GM21423 (cell line): ENCODE measurements around the gene TXNRD3.
"Not testable (repeated sequence)": the region's sequence is repeated elsewhere in the genome, so short reads cannot be mapped to it uniquely, and the experiment has no call there.

Experiments
- ATAC-seq: cut with Tn5 transposase; IDR thresholded peaks from one replicate; pipeline ENCODE4 v1.9.1; 2021; ENCODE audit warnings: mild to moderate bottlenecking, moderate library complexity; ENCODE audit not compliant: unreplicated experiment

Gene TXNRD3

DNA sequence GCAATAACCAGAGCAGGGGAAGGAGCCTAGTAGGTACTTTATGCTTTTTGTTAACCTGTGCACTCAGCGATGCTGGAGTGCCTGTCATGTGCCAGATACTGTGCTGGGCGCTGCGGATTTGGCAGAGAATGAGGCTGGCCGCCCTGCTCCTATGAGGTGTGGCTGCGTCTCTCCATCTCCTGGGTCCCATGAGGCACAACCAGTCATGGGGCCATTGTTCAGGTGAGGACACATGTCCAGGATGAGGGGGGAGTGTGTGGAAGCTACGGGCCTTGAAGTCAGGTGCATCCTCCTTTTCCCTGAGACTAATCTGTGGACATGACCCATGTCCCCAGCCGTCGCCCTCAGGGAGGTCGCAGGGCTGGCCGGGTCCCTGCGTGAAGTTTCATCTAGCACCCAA, 963 bp upstream of the TXNRD3 start:
- no peak for ATAC-seq

DNA sequence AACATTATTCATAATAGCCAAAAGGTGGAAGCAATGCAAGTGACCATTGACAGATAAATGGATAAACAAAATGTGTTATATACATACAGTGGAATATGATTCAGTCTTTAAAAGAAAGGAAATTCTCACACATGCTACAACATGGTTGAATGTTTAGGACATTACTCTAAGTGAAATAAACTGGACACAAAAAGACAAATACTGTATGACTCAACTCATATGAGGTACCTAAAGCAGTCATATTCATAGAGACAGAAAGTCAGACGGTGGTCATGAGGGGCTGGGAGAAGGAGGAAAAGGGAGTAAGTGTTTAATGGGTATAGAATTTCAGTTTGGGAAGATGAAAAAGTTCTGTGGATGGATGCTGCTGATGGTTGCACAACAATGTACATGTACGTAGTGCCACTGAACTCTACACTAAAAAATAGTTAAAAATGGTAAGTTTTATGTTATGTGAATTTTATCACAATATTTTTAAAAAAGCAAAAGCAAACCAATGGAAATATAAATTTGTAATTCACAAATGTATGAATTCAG, 5.3 kb downstream of the TXNRD3 start:
- ATAC-seq: no peak

DNA sequence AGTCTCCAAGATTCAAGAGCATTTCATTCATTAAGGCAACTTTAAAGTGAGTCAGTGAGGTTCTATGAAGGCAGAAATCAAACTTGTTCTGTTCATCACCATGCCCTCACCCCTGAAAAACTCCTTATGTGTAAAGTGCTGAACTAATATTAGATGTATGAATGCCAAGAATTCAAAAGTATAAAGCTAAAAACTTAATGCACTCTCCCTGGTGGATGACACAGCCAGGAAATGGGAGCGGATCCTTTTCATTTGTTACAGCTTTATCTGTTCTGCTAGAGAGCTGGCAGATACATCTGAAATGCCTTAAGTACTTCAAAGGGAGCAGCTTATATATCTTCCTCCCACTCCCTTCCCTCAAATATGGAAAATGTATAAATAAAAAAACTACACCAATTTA, 8.2 kb downstream of the TXNRD3 start:
- no peak for ATAC-seq

DNA sequence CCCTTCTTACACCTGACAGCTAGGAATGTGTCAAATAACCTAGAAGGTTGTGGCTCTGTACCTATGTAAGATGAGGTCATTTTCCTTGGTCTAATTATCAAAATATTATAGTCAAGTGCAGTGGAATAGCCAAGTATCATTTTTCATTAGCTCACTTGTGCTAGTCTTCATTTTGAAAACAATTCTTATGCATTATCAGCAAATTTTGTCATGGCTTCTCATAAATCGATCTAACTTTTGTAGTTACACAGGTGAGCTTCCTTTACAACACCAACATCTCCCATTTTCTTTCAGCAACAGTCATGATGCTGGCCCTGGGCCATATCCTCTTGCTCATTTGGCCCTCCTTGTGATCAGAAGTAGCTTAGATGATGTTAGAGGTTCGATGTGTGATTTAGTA, 10.3 kb downstream of the TXNRD3 start:
- no peak for ATAC-seq

DNA sequence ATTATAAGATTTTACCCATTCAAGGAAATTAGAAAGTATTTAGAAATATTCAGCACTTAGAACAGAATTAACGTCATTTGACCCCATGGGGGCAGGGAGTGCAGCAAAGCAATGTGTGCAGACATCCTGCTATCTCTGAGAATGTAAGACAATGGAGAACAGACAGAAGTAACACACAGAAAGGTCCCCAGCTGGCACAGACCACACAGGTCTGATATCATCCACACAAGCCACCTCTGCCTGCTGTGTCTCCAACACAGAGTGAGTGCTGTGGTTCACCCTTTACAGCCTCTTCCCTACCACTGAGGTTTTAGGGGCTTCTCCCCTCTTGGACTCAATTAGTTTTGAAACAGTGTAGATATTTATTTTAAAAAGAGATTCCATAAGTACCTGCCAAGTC, 16.1 kb downstream of the TXNRD3 start:
- ATAC-seq: no peak

DNA sequence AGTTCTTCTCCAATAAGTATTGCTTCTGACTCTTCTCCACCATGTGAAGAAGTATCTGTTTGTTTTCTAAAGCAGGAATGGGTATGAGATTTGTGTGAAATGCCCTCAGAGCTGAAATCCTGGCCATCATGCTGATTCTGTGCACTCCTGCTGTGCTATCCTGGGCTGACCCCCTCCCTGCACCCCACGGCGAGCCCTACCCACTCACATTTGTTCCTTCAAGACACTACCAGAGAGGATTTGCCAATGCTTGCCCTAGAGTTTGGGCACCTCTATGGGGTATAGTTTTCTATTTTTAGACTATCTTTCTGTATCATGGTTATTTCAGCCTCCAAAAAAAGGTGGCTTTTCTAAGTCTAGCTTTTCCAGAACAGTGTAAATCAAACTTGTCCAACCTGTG, 18.5 kb downstream of the TXNRD3 start:
- no peak for ATAC-seq

DNA sequence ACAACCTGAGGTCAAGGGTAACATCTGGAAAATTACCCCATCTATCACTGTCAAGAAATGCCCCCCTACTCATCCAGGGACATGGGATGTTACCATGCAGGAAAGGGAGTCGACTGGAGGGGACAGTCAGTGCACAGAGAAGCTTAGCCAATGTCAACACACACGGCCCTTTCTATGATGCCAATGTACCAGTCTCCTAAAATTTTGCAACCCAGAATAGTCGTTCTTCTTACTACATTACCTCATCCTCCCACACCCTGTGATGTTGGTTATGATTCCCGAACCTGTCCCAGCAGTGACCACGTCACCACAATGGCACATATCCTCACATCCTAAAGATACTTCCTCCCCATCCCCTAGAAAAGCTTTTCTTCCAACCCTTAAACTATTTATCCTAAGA, 20.1 kb downstream of the TXNRD3 start:
- ATAC-seq: no peak

DNA sequence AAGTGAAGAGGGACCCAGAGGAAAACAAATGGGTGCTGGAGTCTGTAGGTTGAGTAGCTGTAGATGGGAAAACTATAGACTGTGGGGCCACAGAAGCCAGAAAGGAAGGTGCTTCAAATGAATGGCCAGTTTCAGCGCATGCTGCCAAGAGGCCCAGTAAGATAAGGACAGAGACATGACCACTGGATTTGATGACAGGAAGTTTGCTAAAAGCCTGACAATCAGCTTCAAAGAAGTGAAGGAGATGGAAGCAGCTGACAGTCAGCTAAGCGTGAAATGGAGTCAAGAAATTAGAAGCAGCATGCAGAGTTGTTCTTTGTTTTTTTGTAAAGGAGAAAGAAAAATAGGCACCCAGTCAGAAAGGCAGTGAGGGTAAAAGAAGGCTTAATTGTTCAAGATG, 24.9 kb downstream of the TXNRD3 start:
- ATAC-seq: no peak

DNA sequence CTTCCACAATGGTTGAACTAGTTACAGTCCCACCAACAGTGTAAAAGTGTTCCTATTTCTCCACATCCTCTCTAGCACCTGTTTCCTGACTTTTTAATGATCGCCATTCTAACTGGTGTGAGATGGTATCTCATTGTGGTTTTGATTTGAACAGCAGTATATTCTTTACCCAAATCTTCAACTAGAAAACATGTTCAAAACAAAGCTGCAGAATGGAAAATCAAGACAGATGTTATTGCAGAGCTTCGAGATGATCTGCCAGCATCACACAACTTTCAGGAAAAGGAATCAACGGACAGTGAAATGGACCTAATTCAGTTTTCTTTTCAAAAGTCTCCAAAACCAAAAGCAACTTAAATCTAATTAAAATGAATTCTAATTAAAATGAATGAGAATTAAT, 29.2 kb downstream of the TXNRD3 start:
- ATAC-seq: not testable (repeated sequence)

DNA sequence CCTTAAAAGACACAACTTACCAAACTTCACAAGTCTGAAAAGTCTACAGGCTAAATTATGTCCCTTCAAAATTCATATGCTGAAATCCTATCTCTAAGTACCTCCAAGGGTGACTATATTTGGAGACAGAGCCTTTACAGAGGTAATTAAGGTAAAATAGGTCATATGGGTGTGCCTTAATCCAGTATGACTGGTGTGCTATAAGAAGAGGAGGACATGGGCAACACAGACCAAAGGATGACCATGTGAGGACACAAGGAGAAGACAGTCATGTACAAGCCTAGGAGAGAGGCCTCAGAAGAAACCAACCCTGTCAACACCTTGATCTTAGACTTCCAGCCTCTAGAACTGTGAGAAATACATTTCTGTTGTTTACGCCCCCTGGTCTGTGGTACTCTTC, 32.2 kb downstream of the TXNRD3 start:
- no peak for ATAC-seq

DNA sequence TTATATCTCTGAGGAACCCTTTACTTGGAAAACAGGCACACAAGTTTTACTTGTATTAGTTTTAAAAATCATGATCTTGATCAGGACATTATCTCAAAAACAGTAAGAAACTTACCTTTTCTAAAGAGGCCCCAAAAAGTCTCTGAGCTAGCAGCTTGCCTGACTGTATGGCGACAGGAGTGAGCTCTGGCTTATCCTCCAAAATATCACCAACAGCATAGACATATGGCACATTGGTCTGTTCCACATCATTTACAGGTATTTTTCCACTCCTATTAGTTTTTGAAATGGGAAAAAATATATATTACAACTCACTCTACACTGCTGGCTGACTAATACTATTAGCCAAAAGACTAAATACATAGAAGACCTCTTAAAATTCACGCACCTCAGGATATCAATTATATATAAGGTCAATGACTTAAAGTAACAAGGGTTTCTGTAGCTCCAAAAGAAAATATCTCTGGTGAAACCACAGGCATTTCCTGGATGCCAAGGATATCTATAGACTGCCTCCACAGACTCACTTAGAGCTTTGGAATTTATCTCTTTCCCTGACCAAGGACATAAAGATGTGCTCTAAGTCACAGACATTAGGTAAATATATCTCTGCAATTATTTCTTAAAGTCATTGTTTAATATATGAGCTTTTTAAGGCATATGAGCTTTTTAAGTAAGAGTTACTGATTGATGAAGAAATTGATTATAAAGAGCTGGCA, 33.1 kb downstream of the TXNRD3 start:
- no peak for ATAC-seq

DNA sequence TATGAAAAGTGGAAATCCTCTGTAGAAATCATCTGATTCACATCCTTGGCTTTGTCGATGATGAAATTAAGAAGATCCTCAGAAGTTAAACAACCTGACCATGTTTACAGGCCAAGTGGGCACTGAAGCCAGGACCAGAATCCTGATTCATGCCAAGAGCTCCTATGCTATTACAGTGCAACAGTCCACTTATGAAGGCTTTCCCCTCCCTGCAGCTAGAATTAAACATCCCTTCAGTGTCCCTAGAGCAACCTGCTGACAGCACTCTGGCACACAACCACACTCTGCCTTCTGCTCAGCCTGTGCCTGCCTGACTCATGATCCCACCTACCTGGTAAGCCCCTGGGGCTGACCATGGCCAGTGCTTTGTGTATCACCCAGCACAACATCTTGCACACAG, 33.8 kb downstream of the TXNRD3 start:
- no peak for ATAC-seq

DNA sequence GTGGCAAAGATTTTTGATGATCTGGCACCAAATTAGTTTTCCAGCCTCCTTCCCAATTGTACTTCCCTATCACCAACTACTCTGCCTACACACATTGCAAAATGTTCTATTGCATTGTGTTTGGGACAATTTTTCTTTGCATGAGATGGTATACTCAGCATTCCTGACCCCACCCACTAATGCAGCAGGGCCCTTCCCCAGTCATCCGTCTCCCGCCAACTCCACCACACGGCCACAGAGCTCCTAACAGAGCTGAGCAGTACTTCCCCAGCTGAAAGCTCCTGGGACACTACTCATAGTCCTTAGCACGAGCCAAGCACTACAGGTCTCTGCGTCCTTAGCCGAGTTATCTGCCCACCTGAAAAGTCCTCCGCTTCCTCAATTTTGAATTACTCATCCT, 34.2 kb downstream of the TXNRD3 start:
- no peak for ATAC-seq

DNA sequence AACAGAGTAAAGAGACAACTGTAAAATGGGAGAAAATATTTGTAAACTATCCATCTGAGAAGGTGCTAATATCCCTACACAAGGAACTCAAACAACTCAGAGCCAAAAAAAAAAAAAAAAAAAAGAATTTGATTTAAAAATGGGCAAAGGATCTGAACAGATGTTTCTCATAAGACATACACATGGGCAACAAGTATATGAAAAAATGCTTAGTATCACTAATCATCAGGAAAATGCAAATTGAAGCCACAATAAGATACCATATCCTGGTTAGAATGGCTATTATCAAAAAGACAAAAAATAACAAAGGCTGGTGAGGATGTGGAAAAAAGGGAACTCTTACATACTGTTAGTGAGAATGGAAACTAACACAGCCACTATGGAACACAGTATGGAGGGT, 36.2 kb downstream of the TXNRD3 start:
- no peak for ATAC-seq

DNA sequence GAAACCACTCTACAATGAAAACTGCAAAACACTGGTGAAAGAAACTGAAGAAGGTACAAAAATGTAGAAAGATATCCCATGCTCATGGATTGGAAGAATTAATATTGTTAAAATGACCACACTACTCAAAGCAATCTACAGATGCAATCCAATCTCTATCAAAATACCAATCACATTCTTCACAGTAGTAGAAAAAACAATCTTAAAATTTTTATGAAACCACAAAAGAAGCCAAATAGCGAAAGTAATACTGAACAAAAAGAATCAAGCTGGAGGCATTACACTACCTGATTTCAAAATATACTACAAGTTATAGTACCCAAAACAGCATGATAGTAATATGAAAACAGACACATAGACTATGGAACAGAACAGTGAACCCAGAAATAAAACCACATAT, 36.9 kb downstream of the TXNRD3 start:
- no peak for ATAC-seq

DNA sequence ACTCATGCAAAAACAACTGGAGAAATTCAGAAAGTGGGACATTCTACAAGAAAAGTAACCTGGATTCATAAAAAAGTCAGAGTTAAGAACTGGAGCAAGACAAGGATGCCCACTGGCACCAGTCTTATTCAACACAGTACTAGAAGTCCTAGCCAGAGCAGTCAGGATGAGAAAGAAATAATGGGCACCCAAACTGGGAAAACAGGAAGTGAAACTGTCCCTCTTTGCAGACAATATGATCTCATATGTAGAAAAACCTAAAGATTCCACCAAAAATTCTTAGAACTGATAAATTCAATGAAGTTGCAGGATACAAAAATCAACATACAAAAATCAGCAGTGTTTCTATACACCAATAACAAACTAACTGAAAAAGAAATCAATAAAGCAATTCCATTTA, 37.4 kb downstream of the TXNRD3 start:
- no peak for ATAC-seq

DNA sequence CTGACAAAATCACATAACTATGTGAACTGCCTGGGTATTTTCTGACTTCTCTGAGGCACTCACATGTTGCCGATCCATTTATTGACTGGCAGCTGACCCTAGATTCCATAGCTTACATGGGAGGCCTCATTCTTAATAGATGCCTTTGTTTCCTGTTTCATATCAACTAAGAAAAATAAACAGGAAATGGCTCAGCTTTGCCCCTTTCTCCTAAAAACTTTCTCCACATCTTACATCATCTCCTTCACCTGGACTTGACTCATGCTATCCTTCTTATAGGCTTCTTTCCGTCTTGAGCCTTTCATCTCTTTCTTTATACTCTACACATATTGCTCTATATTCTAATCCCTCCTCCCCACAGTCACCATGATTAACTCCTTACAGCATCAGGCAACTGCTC, 38.0 kb downstream of the TXNRD3 start:
- no peak for ATAC-seq

DNA sequence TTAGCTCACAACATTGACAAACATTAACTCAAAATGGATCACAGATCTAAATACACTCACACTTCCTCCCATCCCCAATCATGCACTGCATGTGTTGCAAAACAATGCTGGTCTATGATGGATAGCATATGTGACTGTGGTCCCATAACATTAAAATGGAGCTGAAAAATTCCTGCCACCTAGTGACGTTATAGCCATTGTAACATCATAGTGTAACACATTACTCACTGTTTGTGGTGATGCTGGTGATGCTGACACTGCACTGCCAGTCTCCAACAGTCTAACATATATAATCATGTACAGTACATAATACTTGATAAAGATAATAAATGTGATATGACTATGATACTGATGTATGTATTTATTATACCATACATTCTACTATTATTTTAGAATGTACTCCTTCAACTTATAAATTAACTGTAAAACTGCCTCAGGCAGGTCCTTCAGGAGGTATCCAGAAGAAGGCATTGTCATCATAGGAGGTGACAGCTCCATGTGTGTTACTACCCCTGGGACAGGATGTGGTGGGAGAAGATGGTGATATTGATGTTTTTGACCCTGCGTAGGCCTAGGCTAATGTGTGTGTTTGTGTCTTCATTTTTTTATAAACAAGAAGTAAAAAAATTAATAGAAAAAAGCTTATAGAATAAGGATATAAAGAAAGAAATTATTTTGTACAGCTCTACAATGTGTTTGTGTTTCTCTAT, 41.3 kb downstream of the TXNRD3 start:
- ATAC-seq: no peak

DNA sequence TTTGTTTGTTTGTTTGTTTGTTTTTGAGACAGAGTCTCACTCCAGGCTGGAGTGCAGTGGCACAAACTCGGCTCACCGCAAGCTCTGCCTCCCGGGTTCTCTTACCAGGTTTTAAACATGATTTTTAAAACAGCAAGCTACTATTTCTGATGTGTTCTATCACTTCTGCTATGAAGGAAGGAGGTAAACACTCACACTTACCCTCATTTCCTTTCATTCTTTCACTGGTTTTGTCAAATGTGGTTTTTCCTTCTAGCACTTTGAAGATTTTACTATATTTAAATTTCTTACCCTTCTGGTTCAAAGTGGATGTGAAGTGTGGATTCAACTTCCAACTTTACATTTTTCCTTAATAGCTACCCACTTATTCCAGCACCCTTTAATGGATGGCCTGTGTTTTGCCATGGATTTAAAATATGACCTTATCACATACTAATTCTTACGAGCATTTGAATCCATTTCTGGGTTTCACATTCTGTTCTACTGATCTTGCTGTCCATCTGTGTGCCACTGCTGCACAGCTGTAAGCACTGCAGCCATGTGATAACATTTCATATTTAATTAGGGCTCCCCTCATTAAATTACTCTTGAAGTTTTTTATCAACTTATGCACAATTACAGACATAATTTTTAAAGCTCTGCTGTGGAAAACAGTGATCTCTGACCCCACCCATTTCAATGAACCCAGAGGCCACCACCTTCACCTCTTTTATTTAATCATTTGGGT, 42.3 kb downstream of the TXNRD3 start:
- no peak for ATAC-seq

DNA sequence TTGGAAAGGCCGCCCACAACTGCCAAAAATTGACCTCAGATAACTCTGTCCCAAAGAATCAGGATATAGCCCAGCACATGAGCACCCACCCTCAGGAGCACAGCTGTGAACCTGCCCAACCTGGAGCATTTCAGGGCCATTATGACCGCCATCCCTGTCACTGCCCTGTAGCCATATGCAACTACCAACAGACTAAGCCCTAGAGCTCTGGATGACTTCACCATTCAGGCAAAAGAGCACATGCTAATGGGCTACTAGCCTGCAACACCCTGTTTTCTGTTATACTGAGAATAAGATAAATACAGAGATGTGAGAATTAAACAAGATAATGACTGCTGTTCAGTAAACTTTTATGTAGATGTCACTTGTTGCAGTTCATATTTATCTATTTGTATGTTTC, 45.0 kb downstream of the TXNRD3 start:
- no peak for ATAC-seq

DNA sequence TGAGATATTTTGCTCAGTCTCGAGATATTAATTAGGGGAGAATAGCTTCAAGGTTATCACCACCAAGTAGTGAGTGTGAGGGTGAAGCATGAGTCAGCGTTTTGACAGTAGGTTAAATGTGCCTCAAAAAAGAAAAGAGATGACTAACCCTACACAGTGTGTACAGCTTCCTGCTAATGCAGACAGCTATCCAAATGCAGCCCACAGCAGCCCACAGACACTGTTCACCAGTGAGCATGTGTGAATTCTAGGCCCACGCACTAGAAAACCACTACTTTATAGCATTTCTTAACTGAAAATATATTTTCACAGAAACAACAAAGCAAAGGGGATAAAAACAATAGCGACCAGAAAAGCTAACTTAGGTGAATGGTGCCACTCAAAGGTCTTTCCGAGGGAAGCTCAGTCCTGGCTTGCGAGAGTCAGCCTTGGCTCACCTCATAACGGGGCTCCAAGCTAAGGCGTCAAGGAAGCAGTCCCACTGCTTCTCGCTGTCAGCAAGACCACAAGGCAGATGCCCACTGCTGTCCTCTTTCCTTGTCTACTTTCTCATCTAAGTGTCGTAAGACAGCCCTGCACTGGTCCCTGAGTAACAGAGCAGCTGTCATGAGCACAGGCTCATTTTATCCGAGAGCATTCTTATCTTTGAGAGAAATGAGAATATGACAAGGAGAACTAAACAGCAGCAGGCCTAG, 47.6 kb downstream of the TXNRD3 start:
- no peak for ATAC-seq
